HepG2 (cell line): ENCODE data around the gene CD300LG. TPM values are rescaled to one million over a fixed set of nuclear protein-coding genes. Genes with fewer than 3 reads are reported as not detected.

Experiments used
- AKAP8 ChIP-seq: sonication (generic); formaldehyde crosslinking; IDR thresholded peaks from 2 replicates; pipeline ENCODE4 v1.5.1; 2020; ENCODE audit warnings: mild to moderate bottlenecking, missing genetic modification reagents
- ATF7-NPFF ChIP-seq: sonication (generic); formaldehyde crosslinking; IDR thresholded peaks from 2 replicates; pipeline ENCODE4 v1.8.1; 2023; ENCODE audit warnings: mild to moderate bottlenecking, low read depth, missing genetic modification reagents, moderate library complexity
- BHLHE40 ChIP-seq: IDR thresholded peaks from 2 replicates; pipeline ENCODE4 v1.6.1; 2011; ENCODE audit warnings: low read length, improper control_type of control experiment
- CCAR2 ChIP-seq: fragments of 200-400 bp; formaldehyde crosslinking; optimal IDR thresholded peaks from 2 replicates; pipeline ENCODE3; 2018; ENCODE audit warnings: low read depth, mild to moderate bottlenecking, low read length, moderate library complexity
- ERF ChIP-seq: IDR thresholded peaks from 2 replicates; pipeline ENCODE4 v1.6.1; 2018; ENCODE audit warnings: missing biosample characterization, missing genetic modification reagents
- HNRNPLL ChIP-seq: fragments of 200-400 bp; formaldehyde crosslinking; IDR thresholded peaks from 2 replicates; pipeline ENCODE4 v1.6.1; 2017; ENCODE audit warnings: mild to moderate bottlenecking, low read depth, low read length; ENCODE audit not compliant: poor library complexity, severe bottlenecking
- NCOA2 ChIP-seq: sonication (generic); formaldehyde crosslinking; IDR thresholded peaks from 2 replicates; pipeline ENCODE4 v1.8.0; 2022; ENCODE audit warnings: inconsistent platforms
- NFKB2 ChIP-seq: sonication (generic); formaldehyde crosslinking; IDR thresholded peaks from 2 replicates; pipeline ENCODE4 v1.4.0; 2020; ENCODE audit warnings: missing genetic modification reagents, borderline replicate concordance
- POLR2A ChIP-seq, 2 experiments: IDR thresholded peaks; 2 replicates each; pipeline ENCODE4 v1.6.1; 2011; ENCODE audit warnings: low read depth in 2 of 2, low read length in 2 of 2, mild to moderate bottlenecking in 1 of 2, moderate library complexity in 1 of 2; ENCODE audit not compliant: insufficient read depth in 1 of 2
- PTBP1 ChIP-seq: fragments of 200-400 bp; formaldehyde crosslinking; IDR thresholded peaks from 2 replicates; pipeline ENCODE4 v1.6.1; 2018; ENCODE audit warnings: low read length, low read depth; ENCODE audit not compliant: poor library complexity, severe bottlenecking
- RAD21 ChIP-seq: fragments of 450-650 bp; formaldehyde crosslinking; IDR thresholded peaks from 2 replicates; pipeline ENCODE4 v1.5.0; 2020; ENCODE audit warnings: mild to moderate bottlenecking
- SP140L ChIP-seq: sonication (generic); formaldehyde crosslinking; IDR thresholded peaks from 2 replicates; pipeline ENCODE4 v1.4.0; 2020; ENCODE audit warnings: missing genetic modification reagents, borderline replicate concordance
- TMF1 ChIP-seq: sonication (generic); formaldehyde crosslinking; IDR thresholded peaks from 2 replicates; pipeline ENCODE4 v1.8.1; 2022; ENCODE audit warnings: low read depth, missing genetic modification reagents
- XRCC5 ChIP-seq: fragments of 200-400 bp; formaldehyde crosslinking; optimal IDR thresholded peaks from 2 replicates; pipeline ENCODE3; 2017; ENCODE audit warnings: mild to moderate bottlenecking, low read length
- ZBTB20 ChIP-seq: sonication (generic); formaldehyde crosslinking; IDR thresholded peaks from 2 replicates; pipeline ENCODE4 v1.8.1; 2023; ENCODE audit warnings: missing genetic modification reagents, low read depth, mild to moderate bottlenecking, borderline replicate concordance
- ZGPAT ChIP-seq: IDR thresholded peaks from 2 replicates; pipeline ENCODE4 v1.6.1; 2016; ENCODE audit warnings: mild to moderate bottlenecking
- ZHX2 ChIP-seq, 2 experiments: sonication (generic) in 1 of 2; formaldehyde crosslinking in 1 of 2; IDR thresholded peaks; 2 replicates each; pipeline versions ENCODE4 v1.6.1 to v1.9.0; 2014 to 2022; ENCODE audit warnings: antibody characterized with exemption in 1 of 2, borderline replicate concordance in 1 of 2, inconsistent platforms in 1 of 2, low read depth in 1 of 2, missing genetic modification reagents in 1 of 2
- ZKSCAN5 ChIP-seq: sonication (generic); formaldehyde crosslinking; IDR thresholded peaks from 2 replicates; pipeline ENCODE4 v1.5.1; 2020; ENCODE audit warnings: mild to moderate bottlenecking, missing genetic modification reagents
- ZNF281 ChIP-seq: sonication (generic); formaldehyde crosslinking; IDR thresholded peaks from 2 replicates; pipeline ENCODE4 v1.4.0; 2020; ENCODE audit warnings: missing genetic modification reagents, borderline replicate concordance
- ZNF724P ChIP-seq: sonication (generic); formaldehyde crosslinking; IDR thresholded peaks from 2 replicates; pipeline ENCODE4 v1.8.0; 2022; ENCODE audit warnings: missing genetic modification reagents, borderline replicate concordance
- ZNF841 ChIP-seq: sonication (generic); formaldehyde crosslinking; IDR thresholded peaks from 2 replicates; pipeline ENCODE4 v1.8.1; 2023; ENCODE audit warnings: missing genetic modification reagents, borderline replicate concordance
- ZSCAN25 ChIP-seq: sonication (generic); formaldehyde crosslinking; IDR thresholded peaks from 2 replicates; pipeline ENCODE4 v1.8.0; 2022; ENCODE audit warnings: mild to moderate bottlenecking, missing genetic modification reagents
- polyA plus RNA-seq, 8 experiments: library from polyadenylated mRNA; depleted of rRNA in 3 of 8; stranded (reverse) in 7 of 8; unstranded in 1 of 8; fragments of >200 nt; fragmentation: Illumina TruSeq in 4 of 8; extraction: Trizol in 4 of 8; gene quantifications; 2 replicates each; pipeline versions ENCODE4 v1.2.1 to v1.2.3, GENCODE V29; 2011 to 2016; ENCODE audit warnings: low read depth in 4 of 8, missing spikeins in 1 of 8, mixed read lengths in 1 of 8; ENCODE audit not compliant: insufficient read depth in 1 of 8
- total RNA-seq, 5 experiments: library from RNA; depleted of rRNA; stranded (reverse); fragments of >200 nt; fragmentation: Illumina TruSeq; extraction: Trizol; gene quantifications; 2 replicates each; pipeline ENCODE4 v1.2.3, GENCODE V29; 2016; ENCODE audit warnings: low read depth in 1 of 5

The CD300LG gene
- total and polyA plus RNA-seq, 2 of the 13 experiments (the other 11 are each of a cell fraction or from before 2014, with no cell fraction given): not detected

GRCh38 chr17:43801844-43802243, 45.1 kb upstream of the CD300LG start (continued):
- TF ChIP-seq PTBP1: no peak
- no peak for TF ChIP-seq POLR2A (IDR thresholded peaks at IDR 0.05; ENCODE audit: insufficient read depth in 1 of 2, low read depth in 2 of 2, low read length in 2 of 2)
- peak; percentile 20; the same call in 1 of the 2 replicates for TF ChIP-seq SP140L (CRISPR knock-in tag)
- TF ChIP-seq ZGPAT: peak; percentile 82
- 0 out of 2 replicates have a peak, but pooled peaks have one; percentile 14 for TF ChIP-seq BHLHE40
- 0 out of 2 replicates have a peak, but pooled peaks have one; percentile 59 for TF ChIP-seq ZNF841
- no peak for TF ChIP-seq RAD21 (CRISPR knock-in tag)
- no peak for TF ChIP-seq ATF7-NPFF (CRISPR knock-in tag)
- no peak for TF ChIP-seq XRCC5
- TF ChIP-seq HNRNPLL: no peak
- no peak for TF ChIP-seq AKAP8 (CRISPR knock-in tag)
- TF ChIP-seq CCAR2: no peak
- no peak for TF ChIP-seq NFKB2
- peak; percentile 83 for TF ChIP-seq NCOA2
- no peak for TF ChIP-seq TMF1 (CRISPR knock-in tag)
- TF ChIP-seq ZNF281 (CRISPR knock-in tag): peak; percentile 19; the same call in 1 of the 2 replicates
- TF ChIP-seq ERF: peak; percentile 78
- TF ChIP-seq ZBTB20 (CRISPR knock-in tag): peak; percentile 67; the same call in 1 of the 2 replicates
- no peak for TF ChIP-seq ZKSCAN5 (CRISPR knock-in tag)
- no peak for TF ChIP-seq ZNF724P (CRISPR knock-in tag)
- TF ChIP-seq ZSCAN25 (CRISPR knock-in tag): no peak
- TF ChIP-seq ZHX2 (IDR thresholded peaks at IDR 0.05; ENCODE audit: low read depth): no peak
- no peak for TF ChIP-seq ZHX2 (CRISPR knock-in tag; IDR thresholded peaks at IDR 0.05; ENCODE audit: borderline replicate concordance)
